Thoracic aorta (tissue), 2 donors: ENCODE data around the gene TEX19. TPM values are rescaled to one million over a fixed set of nuclear protein-coding genes. Genes with fewer than 3 reads are reported as not detected.
"Not testable (repeated sequence)": the region's sequence is repeated elsewhere in the genome, so short reads cannot be mapped to it uniquely, and the experiment has no call there.

Experiments
- ATAC-seq: fragments of 150-250 bp; one replicate; pipeline ENCODE4 v1.8.0; 2017; ENCODE audit warnings: low read depth; ENCODE audit not compliant: insufficient number of reproducible peaks, low FRiP score
- DNase-seq: peaks from one replicate; pipeline ENCODE4 v3.0.0-alpha.2; 2020; ENCODE audit warnings: low spot score
- H3K27ac ChIP-seq, 2 donors: fragments of 200-600 bp; sonication (generic); 1 replicate in 1 of 2; 2 replicates in 1 of 2; pipeline ENCODE4 v1.5.1; 2016; ENCODE audit warnings: mild to moderate bottlenecking in 2 of 2, moderate library complexity in 2 of 2
- H3K27me3 ChIP-seq: fragments of 200-600 bp; sonication (generic); replicated peaks from 2 replicates; pipeline ENCODE4 v1.6.0; 2016; ENCODE audit warnings: mild to moderate bottlenecking; ENCODE audit not compliant: insufficient read depth
- H3K36me3 ChIP-seq: fragments of 200-600 bp; sonication (generic); one replicate; pipeline ENCODE4 v1.5.1; 2016
- H3K4me1 ChIP-seq, 2 donors: fragments of 200-600 bp; sonication (generic); 1 replicate in 1 of 2; 2 replicates in 1 of 2; pipeline versions ENCODE4 v1.5.1 to v1.6.0; 2016; ENCODE audit warnings: low read depth in 2 of 2, mild to moderate bottlenecking in 1 of 2; ENCODE audit not compliant: control insufficient read depth in 1 of 2
- H3K4me3 ChIP-seq: fragments of 200-600 bp; sonication (generic); 2 replicates; pipeline ENCODE4 v1.5.1; 2016; ENCODE audit warnings: mild to moderate bottlenecking
- H3K9me3 ChIP-seq: fragments of 200-600 bp; sonication (generic); 2 replicates; pipeline ENCODE4 v1.5.1; 2016
- CTCF ChIP-seq: fragments of 200-600 bp; sonication (generic); IDR thresholded peaks from one replicate; pipeline ENCODE4 v1.5.1; 2019; ENCODE audit warnings: antibody characterized with exemption
- total RNA-seq, 2 donors: library from RNA; depleted of rRNA; stranded (reverse); fragments of >200 nt; gene quantifications; one replicate each; pipeline versions ENCODE4 v1.1.0 to v1.2.3, GENCODE V29; 2016

Gene TEX19
- total RNA-seq, 2 donors from 2014 or later = not detected

- no peaks in the 10 kb centered on the region for H3K9me3 ChIP-seq
- ATAC-seq (no peak), DNase-seq (no peak)
- peaks cover 3% of the 10 kb centered on the region for H3K36me3 ChIP-seq
- H3K4me3 ChIP-seq = no peak overlapping the region
- no peak overlapping the region for H3K27ac ChIP-seq
- H3K27me3 ChIP-seq = no peaks in the 10 kb centered on the region
- no peak for TF ChIP-seq CTCF
- H3K4me1 ChIP-seq = no peaks in the 10 kb centered on the region
These were observed 52.5 kb downstream of the TEX19 start for GRCh38 chr17:82411396-82412053.

GRCh38 chr17:82412081-82412480, 53.0 kb downstream of the TEX19 start:
- not testable (repeated sequence) for H3K36me3 ChIP-seq

GRCh38 chr17:82412535-82413520, 53.8 kb downstream of the TEX19 start:
- no peak for TF ChIP-seq CTCF
- Histone ChIP-seq H3K4me3 (no peak overlapping the region), H3K27me3 (no peaks in the 10 kb centered on the region), H3K27ac (no peak overlapping the region), H3K36me3 (peaks cover 3% of the 10 kb centered on the region), H3K4me1 (peaks cover 4% of the 10 kb centered on the region in 2 donors), H3K9me3 (no peaks in the 10 kb centered on the region)
- ATAC-seq = no peak
- DNase-seq = no peak

More at GRCh38 chr17:82412081-82412480, 53.0 kb downstream of the TEX19 start:
- ATAC-seq, H3K27me3 ChIP-seq, H3K27ac ChIP-seq, H3K4me1 ChIP-seq, H3K4me3 ChIP-seq, H3K9me3 ChIP-seq, DNase-seq: not testable (repeated sequence)

Other genes with a start within 250 kb of the TEX19 start
- gene CCDC57, start 146.4 kb upstream of the TEX19 start, total RNA-seq = 10 to 100 TPM; 19.4 to 58.1 TPM
- gene SLC16A3, start 130.2 kb upstream of the TEX19 start, total RNA-seq = 100 to 1,000 TPM in 1 of 2 donors, 10 to 100 TPM in 1; 76.0 to 113 TPM
- 10 to 100 TPM; 69.5 to 71.9 TPM for gene CSNK1D, start 85.5 kb upstream of the TEX19 start, total RNA-seq
- 1 to 10 TPM; 3.0 to 3.5 TPM for gene CD7, start 41.6 kb upstream of the TEX19 start, total RNA-seq
- gene SECTM1, start 25.5 kb upstream of the TEX19 start, total RNA-seq = 10 to 100 TPM; 16.7 to 32.2 TPM
- gene UTS2R, start 12.5 kb downstream of the TEX19 start, total RNA-seq = under 1 TPM in 1 of 2 donors, not detected in 1; 0.27 TPM
- gene HEXD, start 59.1 kb downstream of the TEX19 start, total RNA-seq = 10 to 100 TPM; 31.4 to 34.7 TPM
- gene OGFOD3, start 59.3 kb downstream of the TEX19 start, total RNA-seq = 10 to 100 TPM; 24.9 to 27.4 TPM
- 100 to 1,000 TPM in 1 of 2 donors, 10 to 100 TPM in 1; 84.6 to 178 TPM for gene CYBC1, start 91.5 kb downstream of the TEX19 start, total RNA-seq
- gene NARF, start 99.5 kb downstream of the TEX19 start, total RNA-seq = 10 to 100 TPM; 77.0 to 86.8 TPM
- gene FOXK2, start 160.5 kb downstream of the TEX19 start, total RNA-seq = 10 to 100 TPM; 34.8 to 85.1 TPM